NCI-H226 (cell line): ENCODE results near the gene SLC19A1.

Experiments used
- DNase-seq: peaks from one replicate; pipeline ENCODE4 v3.0.0-alpha.2; 2015

Gene SLC19A1

DNA sequence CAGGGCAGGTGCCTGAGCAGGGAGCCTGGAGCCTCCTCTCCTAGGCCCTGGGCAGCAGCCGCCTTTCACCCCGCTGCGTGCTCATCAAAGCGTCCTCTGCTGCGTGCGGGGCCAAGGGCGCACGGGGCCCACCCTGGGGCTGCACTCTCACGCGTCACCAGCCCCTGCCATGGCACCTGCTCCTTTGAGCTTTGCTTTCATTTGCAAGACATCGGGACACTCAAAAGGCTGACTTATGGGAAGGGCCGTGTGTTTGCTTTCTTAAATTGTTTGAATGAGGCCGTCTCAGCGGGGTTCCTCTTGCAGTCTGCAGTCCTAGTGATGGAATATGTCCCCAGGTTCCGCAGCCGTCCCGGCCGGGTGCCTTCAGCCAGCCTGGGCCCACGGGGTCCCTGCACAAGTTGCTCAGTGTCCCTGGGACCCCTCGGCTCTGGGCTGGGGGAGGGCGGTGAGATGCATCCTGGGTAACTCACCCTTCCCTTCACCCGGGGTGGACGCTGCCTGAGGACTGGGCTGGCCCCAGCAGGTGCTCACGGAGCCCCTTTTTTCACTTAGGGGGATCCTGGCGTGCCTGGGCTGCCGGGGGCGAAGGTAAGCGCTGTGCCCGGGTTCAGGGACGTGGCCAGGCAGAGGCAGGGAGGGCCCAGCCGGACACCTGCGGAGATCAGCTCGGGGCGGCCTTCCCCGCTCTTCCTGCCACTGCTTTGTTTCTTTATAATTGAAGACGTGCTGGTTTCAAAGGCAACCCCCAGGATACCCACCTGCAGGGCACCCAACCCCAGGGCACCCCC, 53.1 kb downstream of the SLC19A1 start:
- no peak for DNase-seq

DNA sequence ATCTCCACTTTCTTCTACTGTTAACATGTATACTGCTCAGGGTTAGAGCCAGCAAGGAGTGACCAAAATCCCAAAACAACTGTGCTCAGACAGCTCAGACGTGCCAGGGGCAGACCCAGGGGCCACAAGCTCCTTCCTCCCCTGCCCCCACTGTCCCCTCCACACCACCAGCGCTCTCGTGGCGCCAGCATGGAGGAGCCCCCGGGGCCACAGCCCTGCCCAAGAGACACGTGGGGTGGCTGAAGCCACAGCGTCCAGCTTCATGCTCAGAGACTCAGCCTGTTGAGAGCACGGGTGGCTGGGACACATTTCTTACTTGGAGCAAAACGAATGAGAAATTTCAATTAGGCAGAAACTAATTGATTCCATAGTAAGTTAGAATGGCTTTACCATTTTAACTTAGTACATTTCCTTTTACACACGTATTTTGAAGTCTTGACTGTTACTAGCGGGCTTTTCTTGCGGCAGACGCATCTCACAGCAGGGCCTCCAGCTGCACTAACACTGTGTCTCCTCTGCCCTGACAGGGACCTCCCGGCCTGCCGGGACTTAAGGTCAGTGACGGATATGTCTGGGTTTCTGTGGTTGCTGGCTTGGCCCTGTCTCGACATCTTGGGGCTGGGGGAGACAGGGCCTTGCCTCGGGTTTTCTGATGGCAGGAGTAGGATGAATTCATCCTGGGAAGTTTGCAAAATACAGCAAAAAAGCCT, 54.2 kb downstream of the SLC19A1 start:
- DNase-seq = no peak

DNA sequence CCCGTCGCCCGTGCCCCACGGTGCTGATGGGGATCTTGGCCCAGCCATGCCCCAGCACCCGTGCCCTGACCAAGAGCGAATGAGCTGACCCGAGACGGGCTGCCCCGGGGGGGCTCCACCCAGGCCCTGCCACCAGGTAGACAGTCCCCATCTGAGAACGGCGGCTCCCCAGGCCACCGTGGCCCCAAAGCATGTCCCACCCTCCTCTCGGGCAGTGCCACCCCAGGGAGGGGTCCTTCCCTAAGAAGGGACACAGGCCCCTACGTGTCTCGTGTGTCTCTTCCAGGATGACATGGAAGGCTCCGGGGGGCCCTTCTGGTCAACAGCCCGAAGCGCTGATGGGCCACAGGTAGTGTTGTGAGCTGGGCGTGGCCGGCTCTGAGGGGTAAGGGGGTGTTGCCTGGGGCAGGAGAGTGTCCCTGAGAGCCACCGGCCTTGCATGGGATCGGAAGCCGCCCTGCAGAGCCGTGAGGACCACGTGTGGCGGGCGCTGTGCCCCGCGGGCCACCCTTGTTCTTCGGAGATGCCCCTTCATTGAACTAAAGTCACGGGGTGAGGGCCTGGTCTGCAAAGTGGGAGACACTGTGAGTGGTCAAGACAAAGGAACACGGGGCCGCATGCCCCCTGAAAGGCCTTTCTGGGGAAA, 55.0 kb downstream of the SLC19A1 start:
- no peak for DNase-seq

DNA sequence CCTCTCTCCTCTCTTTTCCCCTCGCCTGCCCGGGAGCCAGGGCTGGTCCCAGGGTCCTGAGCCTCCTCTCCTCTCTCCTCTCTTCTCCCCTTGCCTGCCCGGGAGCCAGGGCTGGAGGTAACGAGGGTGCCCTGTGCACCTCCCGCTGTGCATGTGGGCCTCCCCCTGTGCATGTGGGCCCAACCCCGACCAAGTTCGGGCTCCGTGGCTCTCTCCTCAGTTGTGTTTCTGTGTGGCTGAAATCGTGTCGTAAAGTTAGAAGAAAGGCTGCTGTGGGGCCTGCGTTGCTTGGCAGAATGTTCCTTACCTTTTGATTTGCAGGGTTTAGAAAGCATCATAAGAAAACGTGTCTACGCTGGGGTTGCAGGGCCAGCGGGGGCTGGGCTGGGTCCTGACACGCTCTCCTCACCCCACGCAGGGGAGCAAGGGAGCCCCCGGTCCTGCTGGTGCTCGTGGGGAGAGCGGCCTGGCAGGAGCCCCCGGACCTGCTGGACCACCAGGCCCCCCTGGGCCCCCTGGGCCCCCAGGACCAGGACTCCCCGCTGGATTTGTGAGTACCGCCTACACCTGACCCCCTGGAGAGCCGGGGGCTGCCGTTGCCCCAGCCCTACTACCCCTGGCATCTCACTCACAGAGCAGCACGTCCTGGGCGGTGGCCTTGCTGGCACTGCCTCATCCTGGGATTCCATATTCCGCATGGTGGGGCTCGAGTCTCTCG, 55.6 kb downstream of the SLC19A1 start:
- DNase-seq = no peak

DNA sequence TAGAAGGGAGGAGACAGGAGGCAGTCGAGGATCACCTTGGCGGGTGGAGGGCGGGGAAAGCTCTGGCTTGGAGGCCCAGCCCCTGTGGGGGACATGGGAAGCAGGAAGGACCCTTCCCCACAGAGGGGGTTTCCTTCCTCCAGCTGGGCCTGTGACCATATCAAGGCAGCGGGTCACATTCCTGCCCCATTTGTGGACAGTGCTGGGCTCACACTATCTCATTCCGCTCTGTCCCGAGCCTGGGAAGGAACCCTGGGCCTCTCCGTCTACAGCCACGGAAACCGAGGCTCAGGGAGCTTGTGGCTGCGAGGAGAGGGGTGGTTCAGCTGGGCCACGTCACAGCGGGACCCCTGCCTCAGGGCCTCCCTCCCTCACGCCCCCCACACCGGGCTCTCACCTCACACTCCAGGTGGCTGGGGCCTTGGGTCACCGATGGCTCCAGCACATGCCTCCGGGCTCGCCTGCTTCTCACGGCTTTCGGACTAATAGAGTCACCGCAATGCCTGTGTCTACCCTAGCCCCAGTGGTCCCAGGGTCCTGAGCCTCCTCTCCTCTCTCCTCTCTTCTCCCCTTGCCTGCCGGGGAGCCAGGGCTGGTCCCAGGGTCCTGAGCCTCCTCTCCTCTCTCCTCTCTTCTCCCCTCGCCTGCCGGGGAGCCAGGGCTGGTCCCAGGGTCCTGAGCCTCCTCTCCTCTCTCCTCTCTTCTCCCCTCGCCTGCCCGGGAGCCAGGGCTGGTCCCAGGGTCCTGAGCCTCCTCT, 56.4 kb downstream of the SLC19A1 start:
- no peak for DNase-seq

DNA sequence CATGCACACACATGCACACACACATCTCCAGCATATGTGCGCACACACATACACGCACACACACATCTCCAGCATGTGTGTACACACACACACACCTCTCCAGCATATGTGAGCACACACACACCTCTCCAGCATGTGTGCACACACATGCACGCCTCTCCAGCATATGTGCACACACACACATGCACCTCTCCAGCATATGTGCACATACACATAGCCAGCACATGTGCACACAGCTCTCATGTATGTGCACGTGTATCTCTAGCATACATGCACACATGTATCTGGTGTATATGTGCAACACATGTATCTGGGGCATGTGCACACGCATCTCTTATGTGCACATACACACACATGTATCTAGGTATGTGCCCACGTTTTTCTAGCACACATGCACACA, 57.9 kb downstream of the SLC19A1 start:
- DNase-seq = no peak

DNA sequence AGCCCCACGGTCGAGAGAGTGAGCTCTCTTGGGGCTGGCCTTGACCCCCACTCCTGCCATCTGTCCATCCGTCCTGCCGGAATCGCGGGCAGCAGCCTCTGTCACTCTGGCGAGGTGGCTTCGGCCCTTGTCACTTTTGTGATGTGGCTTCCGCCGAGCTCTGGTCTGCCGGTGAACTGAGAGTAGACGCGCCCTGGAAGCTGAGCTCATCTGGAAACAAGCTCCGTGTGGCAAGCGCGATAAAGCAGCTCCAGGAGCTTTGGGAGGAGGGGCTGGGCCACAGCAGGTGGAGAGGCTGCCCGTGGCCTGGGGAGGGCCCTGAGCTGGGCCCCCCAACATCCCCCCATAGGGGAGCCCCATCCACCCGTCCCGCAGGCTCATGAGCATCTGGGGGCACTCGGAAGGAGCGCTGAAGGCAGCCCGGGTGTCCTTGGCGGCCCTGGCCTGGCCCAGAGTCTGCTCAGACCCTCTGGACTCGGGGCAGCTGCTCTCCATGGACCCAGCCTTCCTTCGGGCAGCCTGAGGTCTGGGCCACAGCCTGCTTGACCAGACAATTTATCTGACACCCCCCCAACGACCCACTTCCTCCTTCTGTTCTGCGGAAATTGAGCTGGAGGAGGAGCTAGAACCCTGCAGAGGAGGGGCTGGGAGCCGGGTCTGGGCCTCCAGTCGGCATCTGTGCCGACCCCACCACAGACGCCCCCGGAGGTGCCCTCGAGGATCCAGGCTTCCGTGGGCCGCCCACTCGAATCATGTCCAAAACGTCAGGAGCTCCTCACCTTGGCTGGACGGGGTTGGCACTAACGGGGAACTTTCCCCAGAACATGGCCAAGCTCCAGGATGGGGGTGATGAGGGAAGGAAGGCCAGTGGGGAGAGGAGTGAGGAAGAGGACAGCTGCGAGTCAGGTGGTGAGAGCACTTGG, 59.1 kb downstream of the SLC19A1 start:
- DNase-seq = no peak

DNA sequence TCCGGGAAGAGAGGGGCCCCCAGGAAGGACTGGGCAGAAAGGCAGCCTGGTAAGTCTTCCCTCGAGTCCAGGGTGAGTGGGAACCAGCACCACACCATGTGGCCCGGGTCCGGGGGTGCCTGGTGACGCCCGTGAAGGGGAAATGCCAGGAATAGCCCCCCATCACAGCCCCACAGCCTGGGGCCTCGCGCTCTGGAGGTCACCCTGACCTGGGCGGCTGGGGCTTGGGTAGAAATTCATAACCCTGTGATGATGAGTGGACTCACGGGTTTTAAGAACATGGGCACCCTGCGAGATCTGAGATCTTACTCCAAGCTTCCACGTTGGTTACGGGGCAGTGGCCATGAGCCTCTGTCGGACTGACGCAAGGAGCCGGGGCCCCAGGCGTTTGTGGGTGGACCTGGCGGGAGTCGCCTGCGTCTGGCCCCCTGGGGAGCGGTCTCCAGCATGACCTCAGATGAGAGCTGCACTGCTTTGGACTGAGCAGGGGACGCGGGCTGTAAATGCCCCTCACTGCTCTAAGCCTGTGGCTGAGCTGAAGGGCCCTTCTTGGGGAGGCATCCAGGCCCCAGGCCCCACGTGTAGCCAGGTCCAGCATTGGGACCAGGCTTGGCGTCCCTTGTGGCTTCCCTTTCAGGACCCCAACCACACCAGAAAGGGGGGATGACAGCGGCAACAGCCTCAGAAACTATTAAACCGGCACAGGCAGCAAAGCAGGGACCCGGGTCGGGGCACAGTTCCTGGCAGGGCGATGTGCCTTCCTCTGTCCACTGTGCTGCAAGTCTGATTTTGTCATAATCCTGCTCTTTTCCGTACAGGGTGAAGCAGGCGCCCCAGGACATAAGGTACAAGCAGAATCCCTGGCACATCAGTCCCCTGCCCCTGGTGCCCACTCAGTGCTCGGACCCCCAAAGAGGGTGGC, 60.0 kb downstream of the SLC19A1 start:
- DNase-seq = no peak

DNA sequence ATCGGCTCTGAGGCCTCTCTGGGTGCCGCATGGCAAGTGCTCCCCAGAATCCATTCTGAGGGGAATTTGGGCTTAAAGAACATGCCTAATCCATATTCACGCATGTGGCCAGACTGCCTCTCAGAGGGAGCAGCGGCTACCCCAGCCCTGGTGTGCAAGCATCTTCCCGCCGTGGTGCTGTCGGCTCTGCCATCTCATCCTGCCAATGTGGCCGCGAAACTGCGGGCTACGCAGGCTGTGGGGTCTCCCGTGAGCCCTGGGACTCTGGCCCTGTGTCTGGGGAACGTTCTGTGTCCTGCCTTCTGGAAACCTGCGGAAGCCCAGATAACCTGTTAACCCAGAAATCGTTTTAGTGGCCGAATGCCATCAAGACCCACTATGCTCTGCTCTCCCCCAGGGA, 60.7 kb downstream of the SLC19A1 start:
- no peak for DNase-seq

DNA sequence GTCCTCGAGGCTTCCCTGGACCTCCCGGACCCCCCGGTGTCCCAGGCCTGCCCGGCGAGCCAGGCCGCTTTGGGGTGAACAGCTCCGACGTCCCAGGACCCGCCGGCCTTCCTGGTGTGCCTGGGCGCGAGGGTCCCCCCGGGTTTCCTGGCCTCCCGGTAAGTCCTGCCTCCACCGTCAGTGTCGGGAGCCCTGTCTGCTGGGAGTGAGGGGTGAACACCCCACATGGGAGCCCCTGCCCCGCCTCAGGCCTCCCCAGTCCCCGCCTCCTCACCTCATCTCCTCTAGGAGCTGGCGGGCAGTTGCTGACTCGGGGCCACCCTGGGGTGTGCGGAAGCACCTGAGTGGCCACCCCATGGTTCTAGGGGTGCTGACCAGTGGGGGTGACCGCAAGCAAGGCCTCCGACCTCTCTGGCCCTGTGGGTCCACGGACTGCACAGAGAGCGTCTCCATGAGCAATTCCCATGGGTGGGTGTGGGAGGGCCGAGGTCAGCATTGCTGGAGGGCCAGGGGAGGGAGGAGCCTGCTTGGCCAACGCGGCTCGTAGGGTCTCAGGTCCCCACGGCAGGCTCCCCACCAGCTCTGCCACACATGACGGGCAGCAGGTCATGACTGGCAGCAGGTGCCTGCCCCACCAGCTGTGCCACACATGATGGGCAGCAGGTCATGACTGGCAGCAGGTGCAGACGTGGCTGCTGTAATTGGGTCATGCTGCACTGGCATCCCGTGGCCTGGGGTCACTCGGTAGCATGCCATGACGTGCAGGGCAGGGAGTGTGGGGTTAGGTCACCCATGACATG, 61.3 kb downstream of the SLC19A1 start:
- no peak for DNase-seq

DNA sequence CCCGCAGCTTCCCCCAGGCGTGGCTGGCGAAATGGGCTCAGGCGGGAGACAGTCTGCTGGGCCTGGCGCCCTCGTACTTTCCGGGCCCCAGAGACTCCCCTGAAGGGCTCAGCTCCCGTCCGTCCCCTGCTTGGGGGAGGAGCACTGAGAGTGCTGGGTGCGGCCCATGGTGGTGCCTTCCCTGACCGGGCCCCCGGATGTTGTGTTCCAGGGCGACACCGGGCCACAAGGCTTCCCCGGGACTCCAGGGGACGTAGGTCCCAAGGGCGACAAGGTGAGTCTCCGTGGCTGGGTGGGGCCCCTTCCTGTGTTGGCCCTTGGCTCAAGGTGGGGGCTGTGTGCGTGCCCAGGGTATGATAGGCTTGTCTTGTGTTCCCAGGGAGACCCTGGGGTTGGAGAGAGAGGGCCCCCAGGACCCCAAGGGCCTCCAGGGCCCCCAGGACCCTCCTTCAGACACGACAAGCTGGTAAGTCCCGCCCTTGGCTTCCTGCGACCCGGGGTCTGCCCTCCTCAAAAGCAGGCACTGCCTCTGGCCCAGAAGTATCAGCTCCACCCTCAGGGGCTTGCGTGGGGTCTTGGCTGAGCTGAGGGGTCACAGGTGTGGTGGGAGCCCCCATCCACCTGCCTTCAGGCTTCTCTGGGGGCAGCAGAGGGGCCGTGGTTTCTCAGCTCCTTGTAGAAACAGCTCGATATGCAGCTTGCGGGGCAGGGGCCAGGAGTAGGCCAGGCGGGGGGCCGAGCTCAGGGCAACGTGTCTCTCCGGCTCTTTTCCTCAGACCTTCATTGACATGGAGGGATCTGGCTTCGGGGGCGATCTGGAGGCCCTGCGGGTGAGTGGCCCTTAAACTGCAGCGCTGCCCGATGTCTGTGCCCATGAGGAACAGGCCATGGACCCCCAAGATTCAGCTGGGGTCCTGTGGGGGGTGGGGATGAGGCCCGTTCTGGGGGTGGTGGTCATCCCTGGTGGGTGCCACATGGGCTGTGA, 62.3 kb downstream of the SLC19A1 start:
- DNase-seq = no peak

DNA sequence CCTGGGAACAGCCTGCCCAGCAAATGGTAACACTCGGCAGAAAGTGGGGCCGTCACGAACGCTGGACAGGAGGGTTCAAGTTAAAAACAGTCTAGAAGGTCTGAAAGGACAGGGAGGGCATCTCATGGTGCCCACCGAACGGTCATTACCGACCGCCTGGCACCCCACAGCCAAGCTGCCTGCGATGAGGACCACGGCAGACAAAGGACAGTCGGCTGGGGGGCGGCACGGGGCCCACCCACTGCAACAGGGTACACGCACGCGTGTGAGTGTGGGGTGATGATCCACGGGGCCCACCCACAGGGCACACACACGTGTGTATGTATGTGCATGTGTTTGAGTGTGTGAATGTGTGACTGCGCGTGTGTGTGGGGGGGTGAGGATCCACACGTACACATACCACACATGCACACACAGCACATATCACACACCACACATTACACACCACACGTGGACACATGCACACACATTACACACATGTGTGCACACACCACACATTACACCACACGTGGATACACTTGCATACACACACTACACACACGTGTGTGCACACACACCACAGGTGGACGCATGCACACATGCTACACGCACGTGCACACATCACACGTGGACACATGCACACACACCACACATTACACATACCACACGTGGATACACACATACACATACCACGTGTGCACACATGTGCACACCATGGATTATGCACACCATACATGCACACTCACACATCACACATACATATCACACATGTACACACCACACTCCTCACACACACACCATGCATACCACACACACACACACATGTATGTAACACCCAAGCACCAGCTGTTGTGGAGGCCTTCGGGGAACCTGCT, 63.2 kb downstream of the SLC19A1 start:
- no peak for DNase-seq

DNA sequence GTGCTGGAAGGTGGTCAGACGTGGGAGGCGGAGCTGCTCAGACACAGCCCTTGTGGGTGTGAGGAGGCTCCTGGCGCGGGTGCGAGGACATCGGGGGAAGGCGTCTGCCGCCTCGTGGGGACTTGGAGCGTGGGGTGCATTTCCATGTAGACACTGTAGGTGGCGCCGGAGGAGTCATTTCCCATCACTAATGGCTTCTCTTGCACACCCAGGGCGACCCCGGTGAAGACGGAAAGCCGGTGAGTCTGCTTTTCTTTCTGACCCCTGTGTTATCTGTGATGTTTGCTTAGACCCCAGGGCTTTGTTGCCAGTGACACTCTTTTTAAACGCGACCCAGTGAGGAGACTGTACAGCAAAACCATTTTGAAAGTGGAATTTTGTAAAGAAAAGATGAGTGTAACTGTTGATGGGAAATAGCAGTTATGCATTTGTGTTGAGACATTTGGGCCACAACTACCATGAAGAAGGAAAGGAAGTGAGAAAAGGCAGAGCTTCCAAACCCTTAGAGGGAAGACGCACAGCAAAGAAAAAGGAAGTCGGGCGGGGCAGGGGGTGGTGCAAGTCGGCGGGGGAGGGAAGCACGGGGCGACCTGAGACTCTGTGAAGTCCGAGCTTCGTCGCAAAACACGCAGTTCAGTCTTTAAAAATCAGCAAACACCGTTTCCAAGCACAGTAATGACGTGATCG, 64.0 kb downstream of the SLC19A1 start:
- DNase-seq = no peak

DNA sequence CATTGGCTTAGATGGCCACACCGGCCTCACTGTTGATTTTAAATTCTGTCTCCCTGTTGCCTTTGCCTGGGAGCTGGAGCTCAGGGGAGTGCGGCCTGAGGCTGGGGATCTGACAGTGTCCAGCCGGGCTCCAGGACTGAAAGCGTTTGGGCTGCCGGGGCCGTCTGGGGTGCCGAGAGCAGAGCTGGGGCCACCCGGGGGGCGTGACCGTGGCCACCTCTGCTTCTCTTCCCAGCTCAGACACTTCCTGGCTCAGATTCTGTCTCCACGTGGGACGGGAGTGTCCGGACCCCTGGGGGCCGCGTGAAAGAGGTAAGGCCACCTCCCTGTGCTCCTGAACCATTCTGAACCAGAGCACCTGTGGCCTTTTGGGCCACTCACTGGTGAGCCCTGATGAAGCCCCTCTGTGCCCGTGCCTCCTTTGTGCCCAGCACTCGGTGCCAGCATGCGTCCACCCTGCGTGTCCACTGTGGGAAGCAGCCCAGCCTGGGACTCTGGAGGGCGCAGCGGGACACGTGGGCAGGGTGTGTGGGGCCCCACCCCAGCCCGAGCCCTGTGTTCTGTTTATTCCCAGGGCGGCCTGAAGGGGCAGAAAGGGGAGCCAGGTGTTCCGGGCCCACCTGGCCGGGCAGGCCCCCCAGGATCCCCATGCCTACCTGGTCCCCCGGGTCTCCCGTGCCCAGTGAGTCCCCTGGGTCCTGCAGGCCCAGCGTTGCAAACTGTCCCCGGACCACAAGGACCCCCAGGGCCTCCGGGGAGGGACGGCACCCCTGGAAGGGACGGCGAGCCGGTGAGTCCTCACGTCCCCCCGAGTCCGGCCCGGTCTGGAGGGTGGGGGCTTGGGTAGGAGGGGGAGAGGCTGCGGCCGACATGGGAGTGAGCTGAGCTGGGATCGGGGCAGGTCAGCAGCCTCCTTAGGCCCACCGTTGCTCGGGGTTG, 64.8 kb downstream of the SLC19A1 start:
- no peak for DNase-seq

DNA sequence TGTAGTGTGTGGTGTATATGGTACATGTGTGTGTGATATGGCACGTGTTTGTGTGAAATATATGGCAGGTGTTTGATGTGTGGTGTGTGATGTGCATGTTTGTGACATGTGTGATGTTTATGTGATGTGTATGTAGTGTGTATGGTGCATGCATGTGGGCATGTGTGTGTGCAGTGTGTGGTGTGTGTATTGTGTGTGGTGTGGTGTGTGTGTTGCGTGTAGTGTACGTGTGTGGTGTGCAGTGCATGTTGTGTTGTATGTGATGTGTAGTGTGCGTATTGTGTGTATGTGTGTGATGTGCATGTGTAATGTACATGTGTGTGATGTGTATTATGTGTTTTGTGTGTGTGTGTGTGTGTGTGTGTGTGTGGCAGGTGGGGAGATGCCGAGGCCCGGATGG, 65.7 kb downstream of the SLC19A1 start:
- no peak for DNase-seq
